ENCODE data around the gene MYNN.

DNA sequence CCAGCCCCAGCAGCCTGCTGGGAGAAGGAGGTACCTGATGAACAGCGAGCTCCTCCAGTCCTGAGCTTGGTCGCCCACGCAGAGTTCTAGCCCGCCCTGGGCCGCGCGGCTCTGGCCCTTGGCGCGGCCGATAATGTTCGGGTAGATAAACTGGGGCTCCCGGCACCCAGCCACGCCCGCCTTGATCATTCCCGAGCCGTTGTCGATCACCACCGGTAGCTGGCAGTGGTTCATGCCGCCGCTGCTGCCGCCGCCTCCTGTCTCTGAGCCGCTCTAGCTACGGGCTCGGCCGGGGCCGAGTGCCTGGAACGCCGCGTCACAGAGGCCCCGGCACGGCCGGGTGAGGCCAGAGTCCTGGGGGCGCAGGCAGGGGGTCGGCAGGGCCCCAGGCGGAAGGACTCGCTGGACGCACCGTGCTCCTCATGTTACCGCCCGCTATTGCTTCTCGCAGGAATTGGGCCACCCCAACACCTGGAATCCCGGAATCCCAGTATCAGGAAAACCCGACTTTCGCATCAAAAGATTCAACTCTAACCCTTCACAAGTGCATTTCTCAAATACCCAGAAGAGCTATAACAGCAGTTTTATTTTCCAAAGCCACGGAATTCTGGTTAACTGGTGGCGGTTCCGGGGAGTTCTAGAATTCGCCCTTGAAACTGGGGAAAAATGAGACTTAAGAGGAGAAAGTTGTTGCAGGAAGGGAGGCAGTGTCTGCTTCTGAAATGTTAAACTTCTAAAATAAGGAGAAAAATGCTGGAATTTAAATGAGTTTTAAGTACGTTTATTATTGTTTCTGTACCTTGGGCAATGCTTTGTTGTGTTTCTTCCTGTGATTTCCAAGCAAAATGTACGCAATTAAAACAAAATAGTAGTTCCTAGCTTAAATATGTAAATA, 3.7 kb upstream of the MYNN start, which contains the start of gene ACTRT3:
- TF ChIP-seq EZH2phosphoT487 (IDR thresholded peaks at IDR 0.05) (no peak), EZH2 (IDR thresholded peaks at IDR 0.05) (no peak)
- TF ChIP-seq, protein P1, sequence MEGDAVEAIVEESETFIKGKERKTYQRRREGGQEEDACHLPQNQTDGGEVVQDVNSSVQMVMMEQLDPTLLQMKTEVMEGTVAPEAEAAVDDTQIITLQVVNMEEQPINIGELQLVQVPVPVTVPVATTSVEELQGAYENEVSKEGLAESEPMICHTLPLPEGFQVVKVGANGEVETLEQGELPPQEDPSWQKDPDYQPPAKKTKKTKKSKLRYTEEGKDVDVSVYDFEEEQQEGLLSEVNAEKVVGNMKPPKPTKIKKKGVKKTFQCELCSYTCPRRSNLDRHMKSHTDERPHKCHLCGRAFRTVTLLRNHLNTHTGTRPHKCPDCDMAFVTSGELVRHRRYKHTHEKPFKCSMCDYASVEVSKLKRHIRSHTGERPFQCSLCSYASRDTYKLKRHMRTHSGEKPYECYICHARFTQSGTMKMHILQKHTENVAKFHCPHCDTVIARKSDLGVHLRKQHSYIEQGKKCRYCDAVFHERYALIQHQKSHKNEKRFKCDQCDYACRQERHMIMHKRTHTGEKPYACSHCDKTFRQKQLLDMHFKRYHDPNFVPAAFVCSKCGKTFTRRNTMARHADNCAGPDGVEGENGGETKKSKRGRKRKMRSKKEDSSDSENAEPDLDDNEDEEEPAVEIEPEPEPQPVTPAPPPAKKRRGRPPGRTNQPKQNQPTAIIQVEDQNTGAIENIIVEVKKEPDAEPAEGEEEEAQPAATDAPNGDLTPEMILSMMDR (IDR thresholded peaks at IDR 0.05): peak; percentile 16

Measured in neural progenitor cell (in vitro differentiated cells).